ENCODE data around the gene AHSP. TPM values are rescaled to one million over a fixed set of nuclear protein-coding genes. Genes with fewer than 3 reads are reported as not detected.

AHSP gene
- total RNA-seq, 4 donors from 2014 or later: not detected

DNA sequence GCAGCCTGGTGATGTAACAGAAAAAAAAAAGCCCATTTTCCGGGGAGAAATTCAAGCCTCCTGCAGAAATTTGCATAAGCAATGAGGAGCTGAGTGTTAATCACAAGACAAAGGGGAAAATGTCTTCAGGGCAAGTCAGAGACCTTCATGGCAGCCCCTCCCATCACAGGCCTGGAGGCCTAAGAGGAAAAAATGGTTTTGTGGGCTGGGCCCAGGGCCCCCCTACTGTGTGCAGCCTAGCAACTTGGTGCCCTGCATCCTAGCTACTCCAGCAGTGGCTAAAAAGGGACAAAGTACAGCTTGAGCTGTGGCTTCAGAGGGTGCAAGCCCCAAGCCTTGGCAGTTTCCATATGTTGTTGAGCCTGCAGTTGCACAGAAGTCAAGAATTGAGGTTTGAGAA, 49.7 kb downstream of the AHSP start:
- TF ChIP-seq POLR2A (IDR thresholded peaks at IDR 0.05) (no peak), EP300 (IDR thresholded peaks at IDR 0.05) (no peak)
- TF ChIP-seq, protein P1, sequence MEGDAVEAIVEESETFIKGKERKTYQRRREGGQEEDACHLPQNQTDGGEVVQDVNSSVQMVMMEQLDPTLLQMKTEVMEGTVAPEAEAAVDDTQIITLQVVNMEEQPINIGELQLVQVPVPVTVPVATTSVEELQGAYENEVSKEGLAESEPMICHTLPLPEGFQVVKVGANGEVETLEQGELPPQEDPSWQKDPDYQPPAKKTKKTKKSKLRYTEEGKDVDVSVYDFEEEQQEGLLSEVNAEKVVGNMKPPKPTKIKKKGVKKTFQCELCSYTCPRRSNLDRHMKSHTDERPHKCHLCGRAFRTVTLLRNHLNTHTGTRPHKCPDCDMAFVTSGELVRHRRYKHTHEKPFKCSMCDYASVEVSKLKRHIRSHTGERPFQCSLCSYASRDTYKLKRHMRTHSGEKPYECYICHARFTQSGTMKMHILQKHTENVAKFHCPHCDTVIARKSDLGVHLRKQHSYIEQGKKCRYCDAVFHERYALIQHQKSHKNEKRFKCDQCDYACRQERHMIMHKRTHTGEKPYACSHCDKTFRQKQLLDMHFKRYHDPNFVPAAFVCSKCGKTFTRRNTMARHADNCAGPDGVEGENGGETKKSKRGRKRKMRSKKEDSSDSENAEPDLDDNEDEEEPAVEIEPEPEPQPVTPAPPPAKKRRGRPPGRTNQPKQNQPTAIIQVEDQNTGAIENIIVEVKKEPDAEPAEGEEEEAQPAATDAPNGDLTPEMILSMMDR (IDR thresholded peaks at IDR 0.05): no peak
- DNase-seq (ENCODE audit: low spot score in 2 of 2): no peak
- Histone ChIP-seq H3K27me3 (no peaks in the 10 kb centered on the region), H3K27ac (no peak overlapping the region), H3K4me3 (no peak overlapping the region), H3K9me3 (peaks cover 0 to 51% (median 2%) of the 10 kb centered on the region in 4 donors), H3K36me3 (no peaks in the 10 kb centered on the region), H3K4me1 (no peaks in the 10 kb centered on the region)
- WGBS, 2 donors: 66 to 78% methylated on average over 1 of the region's 1 CpG

Other genes with a start within 250 kb of the AHSP start
- gene ITGAX, start 172.7 kb upstream of the AHSP start, total RNA-seq: 1 to 10 TPM; 1.8 to 9.3 (median 4.3) TPM
- gene ITGAD, start 134.6 kb upstream of the AHSP start, total RNA-seq: under 1 TPM in 2 of 4 donors, not detected in 2; under 0.01 to 0.22 TPM
- gene COX6A2, start 99.5 kb upstream of the AHSP start, total RNA-seq: not detected
- gene ZNF843, start 85.1 kb upstream of the AHSP start, total RNA-seq: 1 to 10 TPM; 1.5 to 2.5 (median 2.1) TPM
- gene ARMC5, start 68.4 kb upstream of the AHSP start, total RNA-seq: 10 to 100 TPM in 1 of 4 donors, 1 to 10 TPM in 3; 6.6 to 11.6 (median 9.1) TPM
- gene TGFB1I1, start 55.7 kb upstream of the AHSP start, total RNA-seq: 10 to 100 TPM; 29.3 to 68.7 (median 53.5) TPM
- gene SLC5A2, start 44.8 kb upstream of the AHSP start, total RNA-seq: not detected
- gene RUSF1, start 19.5 kb upstream of the AHSP start, total RNA-seq: 100 to 1,000 TPM in 2 of 4 donors, 10 to 100 TPM in 2; 71.7 to 118 (median 93.5) TPM